Measurements from ENCODE around the gene PLEKHM3. TPM values are rescaled to one million over a fixed set of nuclear protein-coding genes. Genes with fewer than 3 reads are reported as not detected.

The PLEKHM3 gene
- total RNA-seq, 1 donor from 2014 or later = 12.1 TPM

DNA sequence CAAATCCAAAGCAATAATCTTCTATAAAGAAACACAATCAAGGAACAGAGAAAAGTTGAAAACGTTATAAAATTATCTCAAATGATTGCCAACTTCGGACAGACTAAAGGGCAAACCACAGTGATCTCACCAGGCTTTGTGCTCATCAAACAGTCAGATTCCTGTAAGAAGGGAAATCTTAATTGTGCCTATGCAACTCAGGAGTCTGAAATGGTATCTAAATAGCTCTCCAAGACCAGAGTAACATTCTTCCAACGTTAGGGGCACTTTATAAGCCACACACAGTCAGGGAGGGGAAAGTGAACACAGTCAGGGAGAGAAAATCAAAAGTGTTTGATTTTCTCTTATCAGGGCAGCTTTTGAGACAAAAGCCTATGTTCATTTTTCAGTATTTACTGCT, 29.4 kb downstream of the PLEKHM3 start:
- Mint-ChIP-seq H3K4me3 (no peak overlapping the region), H3K36me3 (peaks cover 4% of the 10 kb centered on the region), H3K27me3 (no peaks in the 10 kb centered on the region), H3K4me1 (ENCODE audit: unreplicated experiment) (no peaks in the 10 kb centered on the region), H3K27ac (no peak overlapping the region), H3K9me3 (no peaks in the 10 kb centered on the region)
- no peak for TF ChIP-seq CTCF (conservative IDR thresholded peaks at IDR 0.05)
- DNase-seq (ENCODE audit: extremely low spot score, unreplicated experiment) = no peak

GRCh38 chr2:207993151-207993763, 32.1 kb downstream of the PLEKHM3 start:
- no peak overlapping the region for H3K27ac Mint-ChIP-seq
- no peaks in the 10 kb centered on the region for H3K9me3 Mint-ChIP-seq
- H3K4me3 Mint-ChIP-seq = no peak overlapping the region
- no peaks in the 10 kb centered on the region for H3K4me1 Mint-ChIP-seq (ENCODE audit: unreplicated experiment)
- DNase-seq (ENCODE audit: extremely low spot score, unreplicated experiment) = no peak
- no peaks in the 10 kb centered on the region for H3K36me3 Mint-ChIP-seq
- H3K27me3 Mint-ChIP-seq = no peaks in the 10 kb centered on the region
- TF ChIP-seq CTCF (conservative IDR thresholded peaks at IDR 0.05) = no peak

DNA sequence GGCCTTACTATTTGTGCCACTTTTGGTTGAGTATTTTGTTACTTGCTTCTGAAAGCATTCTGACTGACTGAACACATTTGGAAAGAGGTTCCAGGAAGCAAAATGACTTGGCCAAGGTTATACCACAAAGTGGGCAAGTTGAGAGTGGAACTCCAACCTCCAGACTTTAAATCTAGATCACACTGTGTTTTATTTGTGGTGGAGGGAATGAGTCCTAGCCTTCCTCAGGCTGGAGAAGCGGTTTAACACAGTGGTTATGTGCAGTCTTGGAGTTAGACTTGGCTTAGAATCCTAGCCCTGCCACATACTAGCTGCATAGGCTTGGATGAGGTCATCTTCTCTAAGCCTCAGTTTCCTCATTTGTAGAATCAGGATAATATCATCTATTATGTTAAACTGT, 33.4 kb downstream of the PLEKHM3 start:
- no peaks in the 10 kb centered on the region for H3K9me3 Mint-ChIP-seq
- no peaks in the 10 kb centered on the region for H3K27me3 Mint-ChIP-seq
- no peak for DNase-seq (ENCODE audit: extremely low spot score, unreplicated experiment)
- no peaks in the 10 kb centered on the region for H3K36me3 Mint-ChIP-seq
- no peak overlapping the region for H3K4me3 Mint-ChIP-seq
- no peak for TF ChIP-seq CTCF (conservative IDR thresholded peaks at IDR 0.05)
- H3K4me1 Mint-ChIP-seq (ENCODE audit: unreplicated experiment) = no peaks in the 10 kb centered on the region
- no peak overlapping the region for H3K27ac Mint-ChIP-seq

DNA sequence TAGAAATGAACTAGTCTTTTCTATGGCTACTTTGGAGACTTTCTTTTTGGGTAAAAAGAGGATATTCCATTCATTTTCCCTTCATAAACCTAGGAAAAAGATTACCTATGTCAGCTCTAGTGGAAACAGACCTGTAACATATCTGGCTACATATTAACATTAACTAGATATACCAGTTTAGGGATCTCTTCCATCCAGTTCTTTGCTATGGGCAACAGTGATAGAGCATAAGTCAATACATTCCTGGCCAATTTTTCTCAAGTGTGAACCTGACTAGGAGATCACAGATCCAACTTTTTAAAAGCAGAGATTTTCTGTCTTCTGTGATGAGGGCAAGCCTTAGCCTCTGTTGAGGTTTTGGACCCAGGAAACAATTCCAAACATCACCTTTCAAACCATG, 34.5 kb downstream of the PLEKHM3 start:
- Mint-ChIP-seq H3K36me3 (no peaks in the 10 kb centered on the region), H3K4me1 (ENCODE audit: unreplicated experiment) (no peaks in the 10 kb centered on the region), H3K27me3 (no peaks in the 10 kb centered on the region), H3K27ac (no peak overlapping the region), H3K9me3 (no peaks in the 10 kb centered on the region), H3K4me3 (no peak overlapping the region)
- no peak for DNase-seq (ENCODE audit: extremely low spot score, unreplicated experiment)
- TF ChIP-seq CTCF (conservative IDR thresholded peaks at IDR 0.05) = no peak

- Mint-ChIP-seq H3K4me1 (ENCODE audit: unreplicated experiment) (no peaks in the 10 kb centered on the region), H3K27ac (no peak overlapping the region), H3K27me3 (no peaks in the 10 kb centered on the region), H3K4me3 (no peak overlapping the region), H3K9me3 (peaks cover 4% of the 10 kb centered on the region), H3K36me3 (peaks cover 6% of the 10 kb centered on the region)
- TF ChIP-seq CTCF (conservative IDR thresholded peaks at IDR 0.05) = no peak
- DNase-seq (ENCODE audit: extremely low spot score, unreplicated experiment) = no peak
These were observed 36.4 kb downstream of the PLEKHM3 start for GRCh38 chr2:207988975-207989374.

Measured in type B pancreatic cell (in vitro differentiated cells).